Measurements from ENCODE around the gene THOC2.
"Not testable (repeated sequence)": the region's sequence is repeated elsewhere in the genome, so short reads cannot be mapped to it uniquely, and the experiment has no call there.

Gene THOC2, protein sequence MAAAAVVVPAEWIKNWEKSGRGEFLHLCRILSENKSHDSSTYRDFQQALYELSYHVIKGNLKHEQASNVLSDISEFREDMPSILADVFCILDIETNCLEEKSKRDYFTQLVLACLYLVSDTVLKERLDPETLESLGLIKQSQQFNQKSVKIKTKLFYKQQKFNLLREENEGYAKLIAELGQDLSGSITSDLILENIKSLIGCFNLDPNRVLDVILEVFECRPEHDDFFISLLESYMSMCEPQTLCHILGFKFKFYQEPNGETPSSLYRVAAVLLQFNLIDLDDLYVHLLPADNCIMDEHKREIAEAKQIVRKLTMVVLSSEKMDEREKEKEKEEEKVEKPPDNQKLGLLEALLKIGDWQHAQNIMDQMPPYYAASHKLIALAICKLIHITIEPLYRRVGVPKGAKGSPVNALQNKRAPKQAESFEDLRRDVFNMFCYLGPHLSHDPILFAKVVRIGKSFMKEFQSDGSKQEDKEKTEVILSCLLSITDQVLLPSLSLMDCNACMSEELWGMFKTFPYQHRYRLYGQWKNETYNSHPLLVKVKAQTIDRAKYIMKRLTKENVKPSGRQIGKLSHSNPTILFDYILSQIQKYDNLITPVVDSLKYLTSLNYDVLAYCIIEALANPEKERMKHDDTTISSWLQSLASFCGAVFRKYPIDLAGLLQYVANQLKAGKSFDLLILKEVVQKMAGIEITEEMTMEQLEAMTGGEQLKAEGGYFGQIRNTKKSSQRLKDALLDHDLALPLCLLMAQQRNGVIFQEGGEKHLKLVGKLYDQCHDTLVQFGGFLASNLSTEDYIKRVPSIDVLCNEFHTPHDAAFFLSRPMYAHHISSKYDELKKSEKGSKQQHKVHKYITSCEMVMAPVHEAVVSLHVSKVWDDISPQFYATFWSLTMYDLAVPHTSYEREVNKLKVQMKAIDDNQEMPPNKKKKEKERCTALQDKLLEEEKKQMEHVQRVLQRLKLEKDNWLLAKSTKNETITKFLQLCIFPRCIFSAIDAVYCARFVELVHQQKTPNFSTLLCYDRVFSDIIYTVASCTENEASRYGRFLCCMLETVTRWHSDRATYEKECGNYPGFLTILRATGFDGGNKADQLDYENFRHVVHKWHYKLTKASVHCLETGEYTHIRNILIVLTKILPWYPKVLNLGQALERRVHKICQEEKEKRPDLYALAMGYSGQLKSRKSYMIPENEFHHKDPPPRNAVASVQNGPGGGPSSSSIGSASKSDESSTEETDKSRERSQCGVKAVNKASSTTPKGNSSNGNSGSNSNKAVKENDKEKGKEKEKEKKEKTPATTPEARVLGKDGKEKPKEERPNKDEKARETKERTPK (N-terminal part only)

GRCh38 chrX:123732670-123733363, at the start of gene THOC2:
TSS of gene THOC2 (minus strand) at chrX:123733052. CDS start at chrX:123733022, 30 bp downstream.
- peak; percentile 75 for DNase-seq

GRCh38 chrX:123781786-123782185, 48.9 kb upstream of the THOC2 start:
- not testable (repeated sequence) for DNase-seq

DNA sequence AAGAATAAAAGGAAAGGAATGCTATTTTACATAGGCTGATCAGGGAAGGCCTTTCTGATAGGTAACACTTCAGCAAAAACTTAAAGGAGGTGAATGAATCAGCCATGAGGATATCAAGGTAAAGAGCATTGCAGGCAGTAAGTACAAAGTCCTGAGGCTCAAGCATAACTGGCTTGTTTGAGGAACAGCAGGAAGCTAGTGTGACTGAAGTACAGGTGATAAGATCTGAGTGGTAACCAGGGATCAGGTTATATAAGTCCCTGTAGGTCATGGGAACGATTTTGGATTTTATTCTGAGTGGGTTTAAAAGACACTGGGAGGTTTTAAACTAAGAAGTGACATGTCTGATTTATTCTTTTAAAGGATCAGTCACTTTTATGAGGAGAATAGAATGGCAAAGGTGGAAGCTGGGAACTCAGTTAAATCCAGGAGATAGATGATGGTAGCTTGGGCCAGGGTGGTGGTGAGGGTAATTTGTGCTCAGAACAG, 47.1 kb upstream of the THOC2 start:
- DNase-seq = no peak

GRCh38 chrX:123773258-123773988, 40.6 kb upstream of the THOC2 start:
- no peak for DNase-seq

DNA sequence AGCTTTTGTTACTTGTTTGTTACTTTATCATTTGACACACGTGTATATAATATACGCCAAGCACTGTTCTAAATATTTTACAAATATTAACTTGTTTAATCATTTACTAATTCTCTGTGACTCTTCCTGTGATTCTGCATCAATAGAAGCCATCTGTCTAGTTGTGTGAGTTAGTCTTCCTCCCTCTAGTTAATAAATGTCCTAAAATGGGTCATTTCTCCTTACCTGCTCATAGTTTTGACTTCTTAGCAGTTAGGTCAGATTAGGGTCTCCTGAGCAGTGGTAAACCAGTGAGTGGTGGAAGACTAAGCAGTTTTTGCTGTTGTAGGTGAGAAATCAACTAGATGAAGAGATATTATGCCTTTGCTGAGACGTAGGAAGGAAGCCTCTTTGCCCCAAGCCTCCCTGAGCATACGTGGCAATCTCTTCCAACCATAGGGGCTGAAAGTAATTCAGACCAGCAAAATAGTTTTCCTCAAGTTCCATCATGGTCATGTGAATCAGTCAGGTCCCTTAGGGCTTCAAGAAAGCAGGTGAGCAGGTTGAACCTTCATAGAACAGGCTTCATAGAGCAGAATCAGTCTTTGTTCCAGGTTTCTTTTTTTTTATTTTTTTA, 38.7 kb upstream of the THOC2 start:
- DNase-seq = no peak

DNA sequence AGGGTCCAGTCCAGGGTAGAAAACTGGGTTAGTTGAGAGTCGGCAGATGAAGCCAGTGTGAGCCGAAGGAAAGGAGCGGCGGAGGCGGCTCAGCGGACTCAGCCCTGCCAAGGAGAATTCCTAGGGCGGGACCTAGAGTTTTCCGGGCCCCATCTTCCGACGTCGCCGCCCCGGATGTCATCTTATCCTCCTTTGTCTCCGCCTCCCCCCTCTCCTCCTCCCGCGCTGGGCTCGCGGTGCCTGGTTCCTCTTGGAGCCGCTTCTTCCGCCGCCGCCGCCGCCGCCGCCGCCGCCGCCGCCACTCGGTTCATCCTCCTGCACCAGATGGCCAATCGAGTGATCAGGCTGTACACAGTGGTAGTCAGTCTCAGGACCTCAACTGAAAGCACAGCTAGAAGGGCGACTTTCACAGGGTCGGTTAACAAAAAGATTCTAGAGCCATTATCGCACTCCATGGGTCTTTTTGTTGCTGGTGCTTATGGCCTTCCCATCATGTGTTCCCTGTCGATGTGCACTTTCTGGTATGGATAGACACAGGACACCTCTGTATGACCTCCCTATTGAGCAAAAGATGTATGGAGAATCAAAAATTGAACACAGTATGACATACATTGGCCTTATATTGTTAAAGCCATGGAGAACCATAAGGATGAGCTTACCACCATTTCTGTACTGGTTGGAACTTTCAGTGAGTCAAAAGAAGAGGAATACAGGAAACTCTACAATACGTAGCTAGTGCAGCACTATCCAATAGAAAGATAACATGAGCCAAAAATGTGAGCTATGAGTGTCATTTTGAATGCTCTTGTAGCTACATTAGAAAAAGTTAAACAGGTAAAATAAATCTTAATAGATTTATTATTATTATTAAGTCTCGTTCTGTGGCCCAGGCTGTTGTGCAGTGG, 32.4 kb upstream of the THOC2 start:
- DNase-seq = peak; percentile 82

DNA sequence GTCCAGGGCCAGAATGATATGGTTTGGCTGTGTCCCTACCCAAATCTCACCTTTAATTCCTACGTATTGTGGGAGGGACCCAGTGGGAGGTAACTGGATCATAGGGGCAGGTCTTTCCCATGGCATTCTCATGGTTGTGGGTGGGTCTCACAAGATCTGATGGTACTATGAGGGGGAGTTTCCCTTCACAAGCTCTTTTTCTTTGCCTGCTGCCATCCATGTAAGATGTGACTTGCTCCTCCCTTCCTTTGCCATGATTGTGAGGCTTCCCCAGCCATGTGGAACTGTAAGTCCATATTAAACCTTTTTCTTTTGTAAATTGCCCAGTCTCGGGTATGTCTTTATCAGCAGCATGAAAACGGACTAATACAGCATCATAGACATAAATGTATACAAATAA, 27.0 kb upstream of the THOC2 start:
- not testable (repeated sequence) for DNase-seq

DNA sequence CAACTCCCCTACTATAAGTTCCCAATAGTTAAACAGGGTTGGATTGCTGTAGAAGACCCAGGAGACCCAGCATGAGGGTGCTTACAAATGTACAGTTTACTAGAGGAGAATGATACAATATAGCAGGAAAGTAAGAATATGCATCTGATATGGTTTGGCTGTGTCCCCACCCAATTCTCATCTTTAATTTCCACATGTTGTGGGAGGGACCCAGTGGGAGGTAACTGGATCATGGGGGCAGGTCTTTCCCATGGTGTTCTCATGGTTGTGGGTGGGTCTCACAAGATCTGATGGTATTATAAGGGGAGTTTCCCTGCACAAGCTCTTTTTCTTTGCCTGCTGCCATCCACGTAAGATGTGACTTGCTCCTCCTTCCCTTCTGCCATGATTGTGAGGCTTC, 24.9 kb upstream of the THOC2 start:
- DNase-seq = not testable (repeated sequence)

GRCh38 chrX:123756320-123756719, 23.5 kb upstream of the THOC2 start:
- no peak for DNase-seq

DNA sequence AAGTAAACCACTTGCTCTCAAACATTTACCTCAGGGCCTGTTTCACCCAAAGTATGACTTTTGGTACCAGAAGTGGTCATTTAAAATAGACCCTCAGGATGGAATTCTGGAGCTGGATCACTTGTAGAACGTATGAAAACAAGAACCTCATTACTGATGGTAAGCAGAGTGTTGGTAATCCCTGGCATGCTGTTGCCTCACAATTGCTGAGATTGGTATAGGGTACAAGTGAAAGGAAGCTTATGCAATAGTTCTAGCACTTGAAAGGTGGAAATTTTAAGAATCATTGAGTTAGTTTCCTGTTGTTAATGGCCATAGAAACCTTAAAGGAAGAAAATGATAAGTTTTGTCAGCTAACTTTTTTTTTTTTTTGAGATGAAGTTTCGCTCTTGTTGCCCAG, 22.3 kb upstream of the THOC2 start:
- DNase-seq = no peak

- DNase-seq = no peak
These were observed 21.0 kb upstream of the THOC2 start for GRCh38 chrX:123753656-123754350.

DNA sequence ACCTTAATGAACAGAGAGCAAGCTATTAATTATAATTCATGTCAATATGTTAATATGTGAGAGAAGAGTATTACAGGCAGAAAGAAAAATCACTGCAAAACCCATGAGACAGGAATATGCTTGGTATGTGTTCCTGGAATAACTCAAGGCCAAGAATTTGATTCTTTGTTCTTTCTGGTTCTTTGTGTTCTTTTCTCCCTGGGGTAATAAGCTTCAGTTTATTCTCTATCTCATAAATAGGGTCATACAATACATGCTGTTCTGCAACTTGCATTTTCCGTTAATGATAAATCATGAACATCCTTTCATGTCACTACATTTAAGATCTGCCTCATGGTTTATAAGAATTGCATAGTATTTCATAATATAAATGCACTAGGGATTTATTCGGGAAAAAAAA, 16.8 kb upstream of the THOC2 start:
- DNase-seq = no peak

GRCh38 chrX:123745511-123745910, 12.7 kb upstream of the THOC2 start:
- no peak for DNase-seq

- DNase-seq = no peak
These were observed 10.5 kb upstream of the THOC2 start for GRCh38 chrX:123743312-123743711.

DNA sequence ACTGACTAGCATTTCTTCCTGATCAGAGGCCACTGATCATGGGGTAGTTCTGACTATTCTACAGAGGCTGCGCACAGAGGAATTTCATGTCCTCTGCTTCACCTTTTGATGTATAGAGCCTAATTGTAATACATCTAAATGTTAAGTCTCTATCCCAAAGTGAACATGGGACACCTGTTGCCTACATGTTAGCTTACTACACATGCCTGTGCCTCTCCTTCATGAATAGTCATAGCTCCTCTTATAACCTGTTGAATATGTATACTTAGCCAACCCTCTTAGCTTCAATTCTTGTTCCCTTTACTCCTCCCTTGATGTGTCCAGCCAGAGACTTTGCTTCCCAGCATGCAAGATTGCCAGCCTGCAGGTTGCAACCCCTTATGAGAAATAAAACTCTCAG, 9.6 kb upstream of the THOC2 start:
- no peak for DNase-seq

- no peak for DNase-seq
These were observed 7.7 kb upstream of the THOC2 start for GRCh38 chrX:123740536-123740935.

GRCh38 chrX:123740006-123740405, 7.2 kb upstream of the THOC2 start:
- DNase-seq = no peak

GRCh38 chrX:123739474-123739873, 6.6 kb upstream of the THOC2 start:
- no peak for DNase-seq

DNA sequence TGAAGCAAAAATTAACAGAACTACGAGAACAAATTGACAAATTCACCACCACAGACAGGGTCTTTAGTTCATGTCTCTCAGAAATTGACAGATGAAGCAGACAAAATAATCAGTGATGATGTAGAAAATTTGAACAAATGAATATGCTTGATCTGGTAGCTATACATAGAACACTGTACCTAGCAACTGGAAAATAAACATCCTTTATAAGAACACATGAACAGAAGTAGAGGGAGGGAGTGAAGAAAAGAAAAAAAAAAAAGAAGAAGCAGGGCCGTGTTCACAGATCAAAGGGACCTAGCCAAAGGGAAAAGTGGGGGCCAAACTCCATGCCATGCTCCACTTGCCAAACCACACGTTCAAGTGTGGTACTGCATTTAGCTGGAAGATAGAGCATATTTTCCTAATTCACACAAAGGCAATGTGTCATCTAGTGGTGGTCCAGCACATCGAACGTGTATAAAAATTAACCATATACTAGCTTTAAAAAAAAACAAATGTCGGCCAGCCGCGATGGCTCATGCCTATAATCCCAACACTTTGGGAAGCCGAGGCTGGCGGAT, 5.6 kb upstream of the THOC2 start:
- no peak for DNase-seq
